COR-L47 (cell line): Measurements from ENCODE around the gene GPC1.

ENCODE experiments used
- DNase-seq: peaks from one replicate; lab custom pipeline; 2025; lab: John Stamatoyannopoulos, UW

Gene GPC1

GRCh38 chr2:240412211-240412861, 23.1 kb upstream of the GPC1 start:
- DNase-seq, result no peak

- no peak for DNase-seq
These were observed 22.3 kb upstream of the GPC1 start for GRCh38 chr2:240412975-240413812.

GRCh38 chr2:240413813-240414429, 21.5 kb upstream of the GPC1 start:
- DNase-seq, result no peak

GRCh38 chr2:240416821-240417220, 18.6 kb upstream of the GPC1 start:
- no peak for DNase-seq

GRCh38 chr2:240418311-240418710, 17.2 kb upstream of the GPC1 start:
- DNase-seq, result no peak

- no peak for DNase-seq
These were observed 16.2 kb upstream of the GPC1 start for GRCh38 chr2:240419271-240419670.

GRCh38 chr2:240419723-240420122, 15.7 kb upstream of the GPC1 start:
- DNase-seq, result no peak

GRCh38 chr2:240420206-240421104, 15.0 kb upstream of the GPC1 start:
- DNase-seq, result no peak

GRCh38 chr2:240421381-240421780, 14.1 kb upstream of the GPC1 start:
- no peak for DNase-seq

- no peak for DNase-seq
These were observed 12.7 kb upstream of the GPC1 start for GRCh38 chr2:240422658-240423329.

GRCh38 chr2:240423788-240424191, 11.7 kb upstream of the GPC1 start:
- no peak for DNase-seq

- no peak for DNase-seq
These were observed 10.9 kb upstream of the GPC1 start for GRCh38 chr2:240424341-240425235.

GRCh38 chr2:240425236-240425615, 10.2 kb upstream of the GPC1 start:
- DNase-seq, result no peak

- no peak for DNase-seq
These were observed 9.8 kb upstream of the GPC1 start for GRCh38 chr2:240425697-240426096.

- DNase-seq, result no peak
These were observed 8.4 kb upstream of the GPC1 start for GRCh38 chr2:240426845-240427721.

GRCh38 chr2:240427729-240428128, 7.7 kb upstream of the GPC1 start:
- DNase-seq, result no peak

GRCh38 chr2:240428245-240428644, 7.2 kb upstream of the GPC1 start:
- no peak for DNase-seq

- no peak for DNase-seq
These were observed 6.1 kb upstream of the GPC1 start for GRCh38 chr2:240429341-240429871.

- no peak for DNase-seq
These were observed 5.5 kb upstream of the GPC1 start for GRCh38 chr2:240429872-240430491.
